Panc1 (cell line): ENCODE data around the gene ARID1A. TPM values are rescaled to one million over a fixed set of nuclear protein-coding genes. Genes with fewer than 3 reads are reported as not detected.
"Not testable (repeated sequence)": the region's sequence is repeated elsewhere in the genome, so short reads cannot be mapped to it uniquely, and the experiment has no call there.

ENCODE experiments used
- ATAC-seq: fragments of 200-7000 bp; cut with Tn5 transposase; 2 replicates; pipeline ENCODE4 v1.9.1; 2020; ENCODE audit warnings: mild to moderate bottlenecking, moderate library complexity
- BruUV-seq: library from RNA; stranded (reverse); fragments of 400-500 nt; replicated peaks from 2 replicates; lab custom pipeline; 2021; lab: Mats Ljungman, UMichigan
- CTCF ChIA-PET: fragments of 300-600 bp; sonication (Branson Sonifier 250); formaldehyde crosslinking; loops from one replicate; lab custom pipeline; 2022; ENCODE audit warnings: antibody characterized with exemption; lab: Charles Lee
- POLR2A ChIA-PET: fragments of 300-600 bp; sonication (Branson Sonifier 250); formaldehyde crosslinking; loops from one replicate; lab custom pipeline; 2022; ENCODE audit warnings: antibody characterized with exemption; lab: Charles Lee
- DNase-seq: peaks from one replicate; pipeline ENCODE4 v3.0.0-alpha.2; 2010; ENCODE audit warnings: low read depth, low spot score
- H3K27ac ChIP-seq: 2 replicates; pipeline ENCODE4 v1.5.1; 2011; ENCODE audit warnings: mild to moderate bottlenecking, low read length, inconsistent platforms
- H3K27me3 ChIP-seq: fragments of 200-500 bp; sonication (Bioruptor generic); 2 replicates; pipeline ENCODE4 v1.6.0; 2014; ENCODE audit warnings: low read length, inconsistent platforms; ENCODE audit not compliant: control insufficient read depth, insufficient read depth
- H3K36me3 ChIP-seq: fragments of 200-500 bp; sonication (Bioruptor generic); 2 replicates; pipeline ENCODE4 v1.5.1; 2014; ENCODE audit warnings: inconsistent platforms, mild to moderate bottlenecking, low read length, moderate library complexity; ENCODE audit not compliant: control insufficient read depth, insufficient read depth
- H3K4me1 ChIP-seq: 2 replicates; pipeline ENCODE4 v1.5.1; 2011; ENCODE audit warnings: inconsistent platforms, mild to moderate bottlenecking, low read length, moderate library complexity; ENCODE audit not compliant: control insufficient read depth, insufficient read depth
- H3K4me3 ChIP-seq, 2 experiments: 2 replicates each; pipeline ENCODE4 v1.5.1; 2011 to 2012; ENCODE audit warnings: low read depth in 2 of 2, low read length in 2 of 2, mild to moderate bottlenecking in 2 of 2, inconsistent platforms in 1 of 2, moderate library complexity in 1 of 2
- H3K9me3 ChIP-seq: fragments of 200-500 bp; sonication (Bioruptor generic); 2 replicates; pipeline ENCODE4 v1.5.1; 2014; ENCODE audit warnings: low read depth, mild to moderate bottlenecking, inconsistent platforms, low read length, moderate library complexity; ENCODE audit not compliant: control insufficient read depth, insufficient read depth
- CTCF ChIP-seq: fragments of 450-650 bp; IDR thresholded peaks from 2 replicates; pipeline ENCODE4 v1.5.1; 2017; ENCODE audit warnings: mild to moderate bottlenecking
- POLR2AphosphoS5 ChIP-seq: IDR thresholded peaks from 2 replicates; pipeline ENCODE4 v1.6.1; 2012; ENCODE audit warnings: mild to moderate bottlenecking, low read depth, low read length, moderate library complexity
- TCF7L2 ChIP-seq: IDR thresholded peaks from 2 replicates; pipeline ENCODE4 v1.6.1; 2011; ENCODE audit warnings: mild to moderate bottlenecking, low read depth, low read length, inconsistent platforms
- in situ Hi-C: cut with HindIII; loops from 2 replicates; pipeline ENCODE4 v1.10.0; 2016; ENCODE audit warnings: low sequenced_read_pairs, low pct_unique_long_range_greater_than_20kb
- intact Hi-C: fragments of 100-400 bp; cut with micrococcal nuclease; formaldehyde crosslinking; loops from one replicate; pipeline ENCODE4 v1.10.0; 2022; ENCODE audit not compliant: unreplicated experiment
- total RNA-seq: library from RNA; stranded (reverse); gene quantifications from one replicate; pipeline ENCODE4 v1.2.1, GENCODE V29; 2021; ENCODE audit not compliant: unreplicated experiment

Gene ARID1A
- total RNA-seq, 1 experiment from 2014 or later = 110 TPM

DNA sequence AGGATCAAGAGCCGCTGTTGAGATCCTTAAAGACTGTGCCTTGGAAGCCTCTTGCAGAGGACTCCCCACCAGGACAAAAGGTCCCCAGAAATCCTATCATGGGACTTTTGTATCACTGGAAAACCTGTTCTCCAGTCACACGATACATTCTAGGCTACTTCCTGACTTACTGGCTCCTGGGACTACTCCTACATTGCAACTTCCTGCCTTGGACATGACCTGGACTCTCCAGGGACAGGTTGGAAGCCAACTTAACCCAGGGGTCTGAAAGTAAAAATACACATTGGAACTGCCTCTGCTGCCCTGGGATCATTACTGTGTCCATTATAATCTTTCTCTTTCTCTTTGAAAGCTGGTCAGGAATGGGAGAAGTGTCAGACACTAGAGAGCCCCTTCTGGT is 101.8 kb downstream of the ARID1A start:
- intact Hi-C loops = no loop called here
- in situ Hi-C loops = no loop called here
- TF ChIP-seq TCF7L2 = no peak
- no peak overlapping the region for H3K4me3 ChIP-seq
- H3K27me3 ChIP-seq = no peaks in the 10 kb centered on the region
- ChIA-PET POLR2A (no interaction called here), CTCF (interaction anchor here (1.1 kb wide), 1 partner anchor 9 kb away, joined by 4 read pairs; no protein-coding TSS in a partner anchor)
- BruUV-seq = no TSS peak
- DNase-seq = no peak
- H3K9me3 ChIP-seq = no peaks in the 10 kb centered on the region
- H3K4me1 ChIP-seq = peaks cover 18% of the 10 kb centered on the region
- H3K36me3 ChIP-seq = no peaks in the 10 kb centered on the region
- ATAC-seq = no peak
- 0 out of 2 replicates have a peak overlapping the region, but pooled peaks have one; percentile 24 for H3K27ac ChIP-seq

GRCh38 chr1:26799479-26800142 is 103.8 kb downstream of the ARID1A start:
- TF ChIP-seq TCF7L2 = peak; percentile 18; the same call in 1 of the 2 replicates
- no peak for TF ChIP-seq POLR2AphosphoS5
- H3K9me3 ChIP-seq = no peaks in the 10 kb centered on the region
- DNase-seq (no peak), ATAC-seq (peak; percentile 78)
- H3K27ac ChIP-seq = peak overlapping the region; percentile 59
- no TSS peak for BruUV-seq
- H3K36me3 ChIP-seq = no peaks in the 10 kb centered on the region
- ChIA-PET POLR2A (interaction anchor here (0.5 to 0.6 kb wide), 2 partner anchors 56 to 81 kb away, joined by 3 to 4 read pairs; no protein-coding TSS in a partner anchor), CTCF (interaction anchor here (0.6 kb wide), 1 partner anchor 10 kb away, joined by 3 read pairs; no protein-coding TSS in a partner anchor)
- in situ Hi-C loops = no loop called here
- H3K27me3 ChIP-seq = no peaks in the 10 kb centered on the region
- no peak overlapping the region for H3K4me3 ChIP-seq
- H3K4me1 ChIP-seq = peaks cover 18% of the 10 kb centered on the region
- intact Hi-C loops = no loop called here

DNA sequence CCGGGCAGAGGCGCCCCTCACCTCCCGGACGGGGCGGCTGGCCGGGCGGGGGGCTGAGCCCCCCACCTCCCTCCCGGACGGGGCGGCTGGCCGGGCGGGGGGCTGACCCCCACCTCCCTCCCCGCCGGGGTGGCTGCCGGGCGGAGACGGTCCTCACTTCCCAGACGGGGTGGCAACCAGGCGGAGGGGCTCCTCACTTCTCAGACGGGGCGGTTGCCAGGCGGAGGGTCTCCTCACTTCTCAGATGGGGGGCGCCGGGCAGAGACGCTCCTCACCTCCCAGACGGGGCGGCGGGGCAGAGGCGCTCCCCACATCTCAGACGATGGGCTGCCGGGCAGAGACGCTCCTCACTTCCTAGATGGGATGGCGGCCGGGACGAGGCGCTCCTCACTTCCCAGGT is 108.1 kb downstream of the ARID1A start:
- H3K36me3 ChIP-seq, CTCF ChIA-PET, H3K4me3 ChIP-seq, H3K27ac ChIP-seq, H3K9me3 ChIP-seq, DNase-seq, BruUV-seq, in situ Hi-C loops, POLR2A ChIA-PET, ATAC-seq, intact Hi-C loops, H3K27me3 ChIP-seq: not testable (repeated sequence)
- H3K4me1 ChIP-seq = peaks cover 15% of the 10 kb centered on the region

DNA sequence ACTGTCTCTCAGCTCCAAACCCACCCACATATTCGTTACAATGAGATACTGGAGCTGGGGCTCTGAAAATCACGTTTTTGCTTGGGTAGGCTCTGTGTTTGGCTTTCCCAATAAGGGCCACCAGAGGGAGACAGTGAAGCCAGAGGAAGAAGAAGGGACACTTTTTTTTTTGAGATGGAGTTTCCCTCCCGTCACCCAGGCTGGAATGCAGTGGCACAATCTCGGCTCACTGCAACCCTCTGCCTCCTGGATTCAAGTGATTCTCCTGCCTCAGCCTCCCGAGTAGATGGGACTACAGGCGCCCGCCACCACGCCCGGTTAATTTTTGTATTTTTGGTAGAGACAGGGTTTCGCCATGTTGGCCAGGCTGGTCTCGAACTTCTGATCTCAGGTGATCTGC is 114.3 kb downstream of the ARID1A start:
- TF ChIP-seq CTCF = peak; percentile 86
- H3K27ac ChIP-seq, BruUV-seq, in situ Hi-C loops, H3K36me3 ChIP-seq, H3K4me3 ChIP-seq, H3K27me3 ChIP-seq, H3K4me1 ChIP-seq, H3K9me3 ChIP-seq, DNase-seq, intact Hi-C loops: not testable (repeated sequence)
- ChIA-PET POLR2A (interaction anchor here (0.5 kb wide), 1 partner anchor 10 kb away, joined by 3 read pairs; no protein-coding TSS in a partner anchor), CTCF (interaction anchor here (0.6 to 1.6 kb wide), 5 partner anchors 11 to 452 kb away, joined by 3 to 10 read pairs (median 5); partner anchors contain the start of gene KDF1)
- peak; percentile 78; the same call in 1 of the 2 replicates for ATAC-seq
